K562 (cell line): Measurements from ENCODE around the gene INPP4B.

Source experiments
- EZH2 ChIP-seq: IDR thresholded peaks from 2 replicates; pipeline ENCODE4 v1.6.1; 2012; ENCODE audit warnings: low read depth, mild to moderate bottlenecking, inconsistent platforms, low read length, borderline replicate concordance
- FOXA1 ChIP-seq: fragments of 450-650 bp; IDR thresholded peaks from 2 replicates; pipeline ENCODE4 v1.6.1; 2016; ENCODE audit warnings: mild to moderate bottlenecking, borderline replicate concordance
- HNRNPUL1 ChIP-seq: fragments of 200-400 bp; formaldehyde crosslinking; IDR thresholded peaks from 2 replicates; pipeline ENCODE4 v1.6.1; 2017; ENCODE audit warnings: low read length
- POLR2AphosphoS5 ChIP-seq: IDR thresholded peaks from 2 replicates; pipeline ENCODE4 v1.6.1; 2011; ENCODE audit warnings: mild to moderate bottlenecking, low read depth, low read length, moderate library complexity; ENCODE audit not compliant: control insufficient read depth, insufficient read depth
- SNRNP70 ChIP-seq: fragments of 200-400 bp; formaldehyde crosslinking; optimal IDR thresholded peaks from 2 replicates; pipeline ENCODE3; 2017; ENCODE audit warnings: low read depth, low read length
- TCF7L2 ChIP-seq: fragments of 150-350 bp; IDR thresholded peaks from 2 replicates; pipeline ENCODE4 v1.6.1; 2016; ENCODE audit warnings: low read depth, mild to moderate bottlenecking, low read length, moderate library complexity
- ZKSCAN3 ChIP-seq: fragments of 250-450 bp; sonication (Bioruptor Pico); IDR thresholded peaks from 2 replicates; pipeline ENCODE4 v1.4.0; 2020
- ZNF384 ChIP-seq: IDR thresholded peaks from 2 replicates; pipeline ENCODE4 v1.6.1; 2012; ENCODE audit warnings: low read depth, low read length, improper control_type of control experiment

DNA sequence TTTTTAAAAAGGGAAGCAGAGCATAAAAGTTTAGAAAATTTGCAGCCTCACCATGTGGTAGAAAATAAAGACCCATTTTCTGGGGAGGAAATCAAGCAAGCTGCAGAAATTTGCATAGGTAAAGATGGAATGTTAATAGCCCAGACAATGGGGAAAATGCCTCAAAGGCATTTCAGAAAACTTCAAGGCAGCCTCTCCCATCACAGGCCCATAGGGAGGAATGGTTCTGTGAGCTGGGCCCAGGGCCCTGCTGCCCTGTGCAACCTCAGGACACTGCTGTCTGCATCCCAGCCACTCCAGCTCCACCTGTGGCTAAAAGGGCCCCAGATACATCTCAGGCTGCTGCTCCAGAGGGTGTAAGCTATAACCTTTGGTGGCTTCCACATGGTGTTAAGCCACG is 137.9 kb downstream of the INPP4B start:
- TF ChIP-seq HNRNPUL1 (no peak), ZKSCAN3 (CRISPR knock-in tag) (no peak), EZH2 (no peak), SNRNP70 (no peak), POLR2AphosphoS5 (no peak), FOXA1 (no peak), TCF7L2 (no peak), ZNF384 (no peak)
